Measurements from ENCODE around the gene SMARCAL1.

The SMARCAL1 gene

GRCh38 chr2:216480221-216480620, 67.9 kb downstream of the SMARCAL1 start:
- Histone ChIP-seq H3K27ac (ENCODE audit: low read length) (no peak overlapping the region), H3K9me3 (ENCODE audit: insufficient read depth, low read length) (no peaks in the 10 kb centered on the region), H3K36me3 (replicated peaks; ENCODE audit: low read depth, low read length) (peaks cover 26% of the 10 kb centered on the region), H2AFZ (ENCODE audit: low read depth, low read length) (no peak overlapping the region), H4K20me1 (ENCODE audit: insufficient read depth, low read length) (no peaks in the 10 kb centered on the region), H3K4me2 (ENCODE audit: low read length) (no peak overlapping the region), H3K9ac (ENCODE audit: low read length) (no peak overlapping the region), H3K79me2 (ENCODE audit: low read length) (no peaks in the 10 kb centered on the region), H3K4me3 (ENCODE audit: low read length) (no peak overlapping the region), H3K27me3 (ENCODE audit: low read depth, low read length) (no peaks in the 10 kb centered on the region), H3K4me1 (ENCODE audit: low read length) (peaks cover 14% of the 10 kb centered on the region)
- TF ChIP-seq EZH2phosphoT487 (IDR thresholded peaks at IDR 0.05; ENCODE audit: low read depth): no peak
- no peak for TF ChIP-seq CTCF (IDR thresholded peaks at IDR 0.05; ENCODE audit: low read depth, low read length)

- Histone ChIP-seq H3K27ac (ENCODE audit: low read length) (no peak overlapping the region), H3K9ac (ENCODE audit: low read length) (no peak overlapping the region), H4K20me1 (ENCODE audit: insufficient read depth, low read length) (no peaks in the 10 kb centered on the region), H3K36me3 (replicated peaks; ENCODE audit: low read depth, low read length) (peaks cover 20% of the 10 kb centered on the region), H2AFZ (ENCODE audit: low read depth, low read length) (no peak overlapping the region), H3K27me3 (ENCODE audit: low read depth, low read length) (no peaks in the 10 kb centered on the region), H3K9me3 (ENCODE audit: insufficient read depth, low read length) (no peaks in the 10 kb centered on the region), H3K4me3 (ENCODE audit: low read length) (no peak overlapping the region), H3K79me2 (ENCODE audit: low read length) (no peaks in the 10 kb centered on the region), H3K4me1 (ENCODE audit: low read length) (peaks cover 9% of the 10 kb centered on the region), H3K4me2 (ENCODE audit: low read length) (no peak overlapping the region)
- TF ChIP-seq EZH2phosphoT487 (IDR thresholded peaks at IDR 0.05; ENCODE audit: low read depth) (no peak), CTCF (IDR thresholded peaks at IDR 0.05; ENCODE audit: low read depth, low read length) (no peak)
These were observed 70.4 kb downstream of the SMARCAL1 start for GRCh38 chr2:216482640-216483039.

- Histone ChIP-seq H3K36me3 (replicated peaks; ENCODE audit: low read depth, low read length) (peaks cover 11% of the 10 kb centered on the region), H3K9ac (ENCODE audit: low read length) (no peak overlapping the region), H3K4me1 (ENCODE audit: low read length) (peaks cover 9% of the 10 kb centered on the region), H2AFZ (ENCODE audit: low read depth, low read length) (no peak overlapping the region), H3K27me3 (ENCODE audit: low read depth, low read length) (no peaks in the 10 kb centered on the region), H3K4me2 (ENCODE audit: low read length) (no peak overlapping the region), H3K79me2 (ENCODE audit: low read length) (no peaks in the 10 kb centered on the region), H3K9me3 (ENCODE audit: insufficient read depth, low read length) (no peaks in the 10 kb centered on the region), H4K20me1 (ENCODE audit: insufficient read depth, low read length) (no peaks in the 10 kb centered on the region), H3K27ac (ENCODE audit: low read length) (no peak overlapping the region), H3K4me3 (ENCODE audit: low read length) (no peak overlapping the region)
- TF ChIP-seq EZH2phosphoT487 (IDR thresholded peaks at IDR 0.05; ENCODE audit: low read depth) (no peak), CTCF (IDR thresholded peaks at IDR 0.05; ENCODE audit: low read depth, low read length) (no peak)
These were observed 73.0 kb downstream of the SMARCAL1 start for GRCh38 chr2:216485237-216485636.

DNA sequence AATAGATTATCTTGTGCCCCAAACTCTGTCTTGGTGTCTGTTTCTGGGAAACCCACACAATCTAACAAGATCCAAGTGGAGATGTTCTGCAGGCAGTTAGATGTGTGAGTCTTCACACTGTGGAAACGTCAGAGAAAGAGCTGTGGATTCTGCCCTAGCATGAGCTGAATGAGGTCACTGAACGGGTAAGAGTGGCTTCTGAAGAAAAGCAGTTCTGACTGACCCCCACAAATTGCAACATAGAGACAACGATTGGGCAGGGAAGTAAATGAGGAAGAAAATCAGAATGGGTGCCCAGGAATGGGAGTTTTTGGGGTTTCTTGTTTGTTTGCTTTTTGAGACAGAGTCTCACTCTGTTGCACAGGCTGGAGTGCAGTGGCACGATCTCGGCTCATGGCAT, 73.5 kb downstream of the SMARCAL1 start:
- H3K27ac ChIP-seq (ENCODE audit: low read length): no peak overlapping the region
- peaks cover 9% of the 10 kb centered on the region for H3K4me1 ChIP-seq (ENCODE audit: low read length)
- no peaks in the 10 kb centered on the region for H3K79me2 ChIP-seq (ENCODE audit: low read length)
- H3K4me3 ChIP-seq (ENCODE audit: low read length): no peak overlapping the region
- H3K9me3 ChIP-seq (ENCODE audit: insufficient read depth, low read length): no peaks in the 10 kb centered on the region
- no peak overlapping the region for H2AFZ ChIP-seq (ENCODE audit: low read depth, low read length)
- H4K20me1 ChIP-seq (ENCODE audit: insufficient read depth, low read length): no peaks in the 10 kb centered on the region
- TF ChIP-seq CTCF (IDR thresholded peaks at IDR 0.05; ENCODE audit: low read depth, low read length) (no peak), EZH2phosphoT487 (IDR thresholded peaks at IDR 0.05; ENCODE audit: low read depth) (no peak)
- no peaks in the 10 kb centered on the region for H3K27me3 ChIP-seq (ENCODE audit: low read depth, low read length)
- H3K9ac ChIP-seq (ENCODE audit: low read length): no peak overlapping the region
- peaks cover 11% of the 10 kb centered on the region for H3K36me3 ChIP-seq (replicated peaks; ENCODE audit: low read depth, low read length)
- H3K4me2 ChIP-seq (ENCODE audit: low read length): no peak overlapping the region
